GM18519 (cell line): ENCODE results near the gene LARGE1.

Source experiments
- ATAC-seq: cut with Tn5 transposase; IDR thresholded peaks from one replicate; pipeline ENCODE4 v1.9.1; 2021; ENCODE audit warnings: mild to moderate bottlenecking, moderate library complexity; ENCODE audit not compliant: unreplicated experiment, low FRiP score

The LARGE1 gene

DNA sequence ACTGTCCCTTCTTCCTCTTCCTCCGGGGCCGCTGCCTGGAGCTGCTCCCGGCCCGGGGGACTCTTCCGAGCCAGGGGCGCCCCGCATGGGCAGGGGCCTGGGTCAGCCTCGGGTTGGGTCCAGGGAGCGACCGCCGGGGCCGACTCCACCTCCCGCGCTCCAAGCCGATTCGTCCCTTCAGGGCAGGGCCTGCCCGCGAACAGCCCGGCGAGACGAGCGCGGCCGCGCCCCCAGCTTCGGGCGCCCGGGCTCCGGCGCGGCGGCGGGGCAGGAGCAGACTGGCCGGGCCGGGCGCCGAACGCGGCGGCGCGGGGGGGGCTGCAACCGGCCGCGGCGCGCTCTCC, at the start of gene LARGE1:
TSS of gene LARGE1 (minus strand) at position 280 of the 344 bp plus-strand sequence.
- ATAC-seq: no peak

GRCh38 chr22:33969045-33969444, 48.8 kb upstream of the LARGE1 start:
- ATAC-seq: no peak

GRCh38 chr22:33964121-33964520, 43.8 kb upstream of the LARGE1 start:
- ATAC-seq: no peak

- no peak for ATAC-seq
Measured at GRCh38 chr22:33962409-33962808, 42.1 kb upstream of the LARGE1 start.

- no peak for ATAC-seq
Measured at GRCh38 chr22:33958741-33959140, 38.5 kb upstream of the LARGE1 start.

DNA sequence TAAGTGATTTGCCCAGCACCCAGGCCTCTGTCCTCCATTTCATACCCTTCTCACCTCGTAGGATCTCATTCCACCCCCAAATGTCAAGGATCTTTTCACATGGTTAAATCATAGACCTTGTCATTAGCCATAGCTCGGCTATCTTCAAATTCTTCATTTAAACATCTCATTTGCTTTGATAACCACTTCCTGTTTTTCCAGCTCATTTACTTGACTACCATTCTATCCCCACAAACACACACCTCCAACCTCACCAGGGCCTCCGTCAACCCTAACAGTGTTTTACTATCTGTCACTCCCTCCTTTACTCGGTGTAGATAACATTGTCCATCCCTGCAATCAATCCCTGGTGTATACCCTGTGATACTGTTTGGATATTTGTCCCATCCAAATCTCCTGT, 36.8 kb upstream of the LARGE1 start:
- no peak for ATAC-seq

GRCh38 chr22:33952776-33953175, 32.5 kb upstream of the LARGE1 start:
- no peak for ATAC-seq

GRCh38 chr22:33940741-33941140, 20.5 kb upstream of the LARGE1 start:
- no peak for ATAC-seq

DNA sequence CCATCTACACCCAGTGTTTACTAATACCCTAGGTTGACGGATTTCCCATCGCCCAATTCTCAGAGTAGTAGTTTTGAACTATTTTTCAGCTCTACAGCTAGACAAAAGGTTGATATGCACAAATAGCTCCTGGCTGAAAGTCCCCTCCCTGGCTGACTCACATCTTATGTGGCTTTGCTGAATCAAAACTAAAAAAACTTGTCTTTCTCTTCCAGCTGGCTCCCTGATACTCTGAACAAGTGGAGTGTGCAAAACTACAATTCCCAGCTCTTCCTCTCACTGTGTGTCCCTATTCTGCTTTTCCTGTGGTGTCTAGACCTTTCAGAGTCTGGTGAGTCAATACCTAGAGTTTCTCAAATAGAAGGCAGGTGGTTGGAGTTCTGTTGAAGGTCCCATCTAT, 12.7 kb upstream of the LARGE1 start:
- no peak for ATAC-seq

DNA sequence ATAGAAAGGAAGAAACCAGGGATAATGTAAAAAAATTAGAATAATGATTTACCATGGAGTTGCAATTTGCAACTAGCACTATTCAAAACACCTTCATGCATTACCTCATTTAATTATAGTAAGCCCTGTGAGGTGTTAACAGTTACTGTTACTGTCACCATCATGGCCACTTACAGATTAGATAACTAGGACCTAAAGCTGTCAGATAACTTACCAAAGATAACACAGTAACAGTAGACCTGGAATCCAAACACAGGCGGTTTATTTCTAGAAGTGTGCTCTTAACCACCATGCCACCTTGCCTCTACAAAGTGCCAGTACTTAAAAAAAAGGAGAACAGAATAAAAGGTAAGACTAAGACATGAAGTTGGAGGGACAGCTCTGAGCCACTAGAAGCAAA, 11.1 kb upstream of the LARGE1 start:
- no peak for ATAC-seq

DNA sequence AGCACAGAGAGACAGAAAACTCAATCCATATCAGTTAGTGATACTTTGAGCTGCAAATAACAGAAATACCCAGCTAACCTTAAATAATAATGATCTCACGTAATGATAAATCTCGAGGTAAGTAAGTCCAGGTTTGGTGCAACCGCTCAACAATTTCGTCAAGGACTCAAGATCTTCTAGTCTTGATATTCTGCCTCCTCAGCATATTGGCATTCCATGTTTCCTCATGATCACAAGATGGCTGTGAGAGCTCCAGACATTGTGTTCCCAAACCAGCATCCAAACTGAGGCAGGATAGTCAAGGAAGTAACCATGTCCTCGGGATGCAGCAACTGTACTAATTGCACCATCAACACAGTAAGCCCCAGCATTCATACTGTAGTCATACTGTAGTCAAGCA, 7.5 kb upstream of the LARGE1 start:
- no peak for ATAC-seq

GRCh38 chr22:33925194-33925593, 4.9 kb upstream of the LARGE1 start:
- no peak for ATAC-seq

DNA sequence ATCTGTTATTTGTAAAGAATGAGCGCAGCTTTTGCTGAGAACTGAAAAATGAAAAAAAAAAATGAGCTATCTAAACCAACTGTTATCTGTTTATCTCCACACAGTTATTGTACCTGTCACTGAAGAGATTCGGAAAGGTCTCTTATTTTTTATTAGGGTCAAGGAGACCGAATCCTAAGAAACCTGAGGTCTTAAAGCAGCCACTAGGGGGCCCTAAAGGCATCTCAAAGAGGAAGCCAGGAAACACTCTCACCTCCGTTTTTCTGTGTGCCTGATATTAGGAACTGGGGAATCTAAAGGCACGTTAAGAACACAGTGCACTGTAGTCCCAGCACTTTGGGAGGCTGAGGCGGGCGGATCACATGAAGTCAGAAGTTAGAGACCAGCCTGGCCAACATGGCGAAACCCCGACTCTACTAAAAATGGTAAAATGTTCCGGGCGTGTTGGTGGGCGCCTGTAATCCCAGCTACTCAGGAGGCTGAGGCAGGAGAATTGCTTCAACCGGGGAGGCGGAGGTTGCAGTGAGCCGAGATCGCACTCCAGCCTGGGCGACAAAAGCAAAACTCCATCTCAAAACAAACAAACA, 3.5 kb upstream of the LARGE1 start:
- no peak for ATAC-seq

GRCh38 chr22:33923033-33923432, 2.8 kb upstream of the LARGE1 start:
- no peak for ATAC-seq

DNA sequence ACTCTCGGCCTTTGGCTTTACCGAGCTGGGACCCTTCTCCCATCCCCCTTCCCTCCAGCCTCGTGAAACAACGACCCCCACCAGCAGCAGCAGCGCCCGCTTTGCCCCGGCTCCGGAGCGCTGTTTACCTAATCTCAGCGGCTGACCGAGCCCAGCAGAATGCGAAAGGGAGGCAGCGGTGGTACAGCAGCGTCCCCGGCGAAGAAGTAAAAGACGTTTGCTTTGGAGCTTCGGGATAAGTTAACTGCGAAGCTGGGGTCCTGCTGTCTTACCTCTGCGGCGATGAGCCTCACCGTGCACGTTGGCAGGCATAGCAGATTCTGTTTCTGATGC, 2.0 kb upstream of the LARGE1 start:
- no peak for ATAC-seq

DNA sequence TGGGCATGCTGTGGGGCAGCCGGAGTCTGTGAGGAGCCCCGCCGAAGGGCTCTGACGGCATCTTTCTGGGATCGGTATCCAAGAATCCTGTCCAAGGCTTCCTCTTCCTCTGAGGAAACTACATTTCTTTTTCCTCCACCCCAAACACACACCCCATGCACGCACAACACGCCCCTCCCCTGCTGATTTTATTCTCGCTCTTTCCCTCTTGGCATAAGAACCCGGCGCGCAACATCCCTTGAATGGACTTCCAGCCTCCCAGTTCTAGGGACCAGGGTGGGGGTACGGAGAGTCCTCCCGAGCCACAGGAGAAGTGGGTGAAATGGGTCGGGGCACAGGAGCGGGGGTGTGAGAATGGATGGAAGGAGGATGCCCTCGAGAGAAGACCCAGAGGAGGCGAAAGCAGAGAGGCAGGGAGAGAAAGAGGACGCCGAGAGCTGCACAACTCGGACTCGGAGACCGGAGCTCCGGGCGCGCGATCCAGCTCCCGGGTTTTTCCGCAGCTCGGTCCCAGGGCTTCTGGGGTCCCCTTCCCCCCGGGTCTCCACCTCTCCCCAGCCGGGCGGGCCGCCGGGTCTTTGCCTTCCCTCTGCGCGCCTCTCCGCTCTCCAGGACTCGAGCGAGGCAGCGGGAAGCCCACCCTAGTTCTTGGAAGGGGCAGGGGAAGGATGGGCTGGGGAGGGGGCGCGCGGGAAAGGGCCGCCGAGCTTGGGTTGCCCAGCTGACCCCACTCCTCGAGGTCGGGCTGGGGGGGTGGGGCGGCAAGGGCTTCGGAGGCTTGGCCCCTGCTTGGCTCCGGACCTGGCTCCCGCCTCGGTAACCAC, 1.5 kb upstream of the LARGE1 start:
- no peak for ATAC-seq

GRCh38 chr22:33920927-33921524, 750 bp upstream of the LARGE1 start:
- peak; percentile 49 for ATAC-seq

- ATAC-seq: no peak
Measured at GRCh38 chr22:33919391-33920196, 682 bp downstream of the LARGE1 start.

DNA sequence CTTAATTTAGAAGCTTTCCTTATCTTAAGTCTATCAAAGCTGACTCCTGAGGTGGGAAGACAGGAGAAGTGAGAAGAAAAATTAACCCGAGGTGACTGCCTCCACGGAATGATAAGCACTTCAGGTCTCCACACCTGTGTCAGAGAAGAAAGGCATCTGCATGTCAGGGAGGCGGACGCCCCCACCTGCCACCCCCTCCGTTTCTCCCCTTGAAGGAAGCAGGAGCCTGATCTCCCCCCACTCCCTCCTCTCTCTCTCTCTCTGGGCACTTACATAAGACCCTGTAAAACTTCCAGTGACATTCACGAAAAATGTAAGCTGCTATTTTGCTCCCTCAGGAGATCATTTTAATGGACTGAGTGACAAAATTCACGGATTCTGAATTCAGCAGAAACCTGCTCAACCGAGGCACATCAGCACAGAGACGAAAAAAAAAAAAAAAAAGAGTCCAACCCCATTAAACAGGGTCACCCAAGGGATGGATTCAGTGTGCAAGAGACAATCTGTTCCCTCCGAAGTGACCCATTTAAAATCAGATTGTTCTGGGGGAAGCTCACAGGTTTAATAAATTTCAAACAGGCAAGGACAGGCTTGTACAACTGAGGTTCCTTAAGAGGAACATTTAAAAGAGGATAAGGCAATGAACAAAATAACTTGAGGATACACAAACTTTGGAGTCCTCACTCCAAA, 1.5 kb downstream of the LARGE1 start:
- no peak for ATAC-seq

DNA sequence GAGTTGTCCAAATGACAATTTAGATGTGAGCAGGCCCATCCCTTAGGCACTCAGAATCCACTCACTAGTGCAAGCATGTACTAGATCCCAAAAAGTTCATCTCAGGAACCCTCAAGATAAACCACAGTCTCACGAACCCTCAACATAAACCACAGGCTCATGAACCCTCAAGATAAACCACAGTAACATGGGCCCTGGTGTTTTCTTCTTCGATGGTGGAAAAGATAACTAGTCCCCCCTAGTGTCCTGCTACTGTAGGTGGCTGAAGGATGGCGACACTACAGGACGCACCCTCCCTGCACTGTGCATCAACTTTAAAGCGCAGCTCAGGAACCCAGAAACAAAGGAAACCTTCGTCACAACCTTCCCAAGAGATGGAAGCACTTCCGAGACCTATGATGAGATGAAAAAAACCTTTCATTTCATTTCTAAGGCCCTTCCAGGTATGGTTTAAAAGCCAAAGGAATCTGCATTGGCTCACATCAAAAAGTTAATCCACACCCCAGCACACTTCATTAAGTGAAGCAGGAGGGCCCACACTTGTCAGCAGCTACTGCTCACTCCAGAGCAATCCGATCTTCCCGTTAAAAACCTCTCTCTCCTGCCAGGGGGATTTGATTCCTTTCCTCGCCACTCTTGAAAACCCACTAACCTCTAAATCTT, 2.4 kb downstream of the LARGE1 start:
- no peak for ATAC-seq
